Measurements from ENCODE around the gene LRRC73. TPM values are rescaled to one million over a fixed set of nuclear protein-coding genes. Genes with fewer than 3 reads are reported as not detected.
A peak's percentile ranks its signal among the peaks of the same experiment; 100 is the strongest.

LRRC73 gene
- total and polyA plus RNA-seq, 4 donors, result 0.08 to 0.99 (median 0.10) TPM; not detected in 1

DNA sequence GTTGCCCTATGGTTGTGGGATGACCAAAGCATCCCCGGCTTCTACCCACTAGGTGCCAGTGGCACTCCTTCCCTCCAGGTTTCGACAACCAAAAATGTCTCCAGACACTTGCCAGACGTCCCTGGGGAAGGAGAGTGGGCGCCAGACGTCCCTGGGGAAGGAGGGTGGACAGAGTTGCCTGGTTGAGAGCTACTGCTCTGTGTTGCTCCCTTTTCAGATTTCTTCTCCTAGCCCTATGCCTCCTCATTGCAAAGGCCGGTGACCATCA is 13.1 kb downstream of the LRRC73 start:
- no peak overlapping the region for H3K4me3 ChIP-seq (ENCODE audit: low read depth in 1 of 3, low read length in 3 of 3)
- H3K9ac ChIP-seq (ENCODE audit: low read depth in 1 of 2, low read length in 2 of 2), result no peak overlapping the region
- H3K9me3 ChIP-seq (ENCODE audit: control insufficient read depth in 4 of 4, low read length in 3 of 4), result no peaks in the 10 kb centered on the region
- peaks cover 2 to 26% (median 9%) of the 10 kb centered on the region in 4 donors for H3K36me3 ChIP-seq (ENCODE audit: control insufficient read depth in 4 of 4, insufficient read depth in 3 of 4, low read depth in 1 of 4, low read length in 3 of 4)
- H3K4me1 ChIP-seq (ENCODE audit: control insufficient read depth in 4 of 4, insufficient read depth in 4 of 4, low read length in 3 of 4), result peaks cover 8 to 52% (median 39%) of the 10 kb centered on the region in 4 donors
- DNase-seq (ENCODE audit: low spot score), result no peak
- no peak for TF ChIP-seq MAX (IDR thresholded peaks at IDR 0.05)
- TF ChIP-seq RAD21 (IDR thresholded peaks at IDR 0.05), result no peak
- TF ChIP-seq JUND (IDR thresholded peaks at IDR 0.05), result no peak
- TF ChIP-seq GABPA (IDR thresholded peaks at IDR 0.05 in 1 of 2, conservative IDR thresholded peaks at IDR 0.05 in 1 of 2), result no peak
- no peak for TF ChIP-seq FOXA1 (IDR thresholded peaks at IDR 0.05)
- TF ChIP-seq HNF4A (conservative IDR thresholded peaks at IDR 0.05), result no peak
- no peak for TF ChIP-seq EGR1 (IDR thresholded peaks at IDR 0.05; ENCODE audit: low read depth in 2 of 2)
- TF ChIP-seq FOXA2 (IDR thresholded peaks at IDR 0.05), result no peak
- TF ChIP-seq, protein P1, sequence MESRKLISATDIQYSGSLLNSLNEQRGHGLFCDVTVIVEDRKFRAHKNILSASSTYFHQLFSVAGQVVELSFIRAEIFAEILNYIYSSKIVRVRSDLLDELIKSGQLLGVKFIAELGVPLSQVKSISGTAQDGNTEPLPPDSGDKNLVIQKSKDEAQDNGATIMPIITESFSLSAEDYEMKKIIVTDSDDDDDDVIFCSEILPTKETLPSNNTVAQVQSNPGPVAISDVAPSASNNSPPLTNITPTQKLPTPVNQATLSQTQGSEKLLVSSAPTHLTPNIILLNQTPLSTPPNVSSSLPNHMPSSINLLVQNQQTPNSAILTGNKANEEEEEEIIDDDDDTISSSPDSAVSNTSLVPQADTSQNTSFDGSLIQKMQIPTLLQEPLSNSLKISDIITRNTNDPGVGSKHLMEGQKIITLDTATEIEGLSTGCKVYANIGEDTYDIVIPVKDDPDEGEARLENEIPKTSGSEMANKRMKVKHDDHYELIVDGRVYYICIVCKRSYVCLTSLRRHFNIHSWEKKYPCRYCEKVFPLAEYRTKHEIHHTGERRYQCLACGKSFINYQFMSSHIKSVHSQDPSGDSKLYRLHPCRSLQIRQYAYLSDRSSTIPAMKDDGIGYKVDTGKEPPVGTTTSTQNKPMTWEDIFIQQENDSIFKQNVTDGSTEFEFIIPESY (IDR thresholded peaks at IDR 0.05), result no peak
- no peak for TF ChIP-seq CTCF (IDR thresholded peaks at IDR 0.05; ENCODE audit: low read depth, low read length, missing input control)
- TF ChIP-seq NR2F2 (IDR thresholded peaks at IDR 0.05), result no peak
- TF ChIP-seq HNF4G (IDR thresholded peaks at IDR 0.05), result no peak
- TF ChIP-seq RXRA (IDR thresholded peaks at IDR 0.05), result no peak
- WGBS, result 91% methylated on average over 6 of the region's 6 CpGs
- no peaks in the 10 kb centered on the region for H3K27me3 ChIP-seq (ENCODE audit: control insufficient read depth in 4 of 4, insufficient read depth in 4 of 4, low read length in 3 of 4)
- no peak overlapping the region for H3K27ac ChIP-seq (ENCODE audit: low read depth in 1 of 2, low read length in 2 of 2)

DNA sequence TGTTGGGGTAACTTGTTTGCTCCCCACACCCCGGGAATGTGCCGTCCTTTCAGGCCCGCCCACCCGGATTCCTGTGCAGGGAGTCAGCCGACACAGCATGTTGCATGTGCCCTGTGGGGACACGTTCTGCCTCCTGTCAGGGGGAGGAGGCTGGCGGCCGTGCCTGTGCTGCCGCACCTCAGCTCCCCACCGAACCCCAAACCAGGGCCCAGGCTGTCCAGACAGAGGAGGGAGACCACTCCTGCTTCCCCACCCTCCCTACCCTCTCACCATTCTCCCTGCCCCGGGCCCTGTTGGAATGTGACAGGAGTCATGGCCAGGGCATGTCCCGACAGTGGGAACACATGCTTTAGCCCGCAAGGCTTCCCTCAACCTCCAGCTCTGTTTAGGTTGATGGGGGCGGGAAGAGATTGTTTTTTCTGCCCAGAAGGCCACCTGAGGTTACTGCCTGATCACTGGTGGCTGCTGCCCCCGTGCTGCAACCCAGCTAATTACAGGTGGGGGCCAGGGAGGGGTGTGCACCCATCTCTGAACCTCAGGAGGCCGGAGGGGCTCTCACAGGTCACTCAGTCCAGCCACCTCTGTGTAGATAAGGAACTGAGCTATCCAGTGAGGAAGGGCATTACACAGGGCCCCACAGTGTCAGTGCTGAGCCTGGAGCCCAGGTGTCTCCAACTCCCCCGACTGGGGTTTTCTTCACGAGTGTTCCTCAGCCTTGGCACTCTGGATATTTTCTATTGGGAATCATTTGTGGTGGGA is 13.6 kb downstream of the LRRC73 start:
- Histone ChIP-seq H3K9ac (ENCODE audit: low read depth in 1 of 2, low read length in 2 of 2) (no peak overlapping the region), H3K36me3 (ENCODE audit: control insufficient read depth in 4 of 4, insufficient read depth in 3 of 4, low read depth in 1 of 4, low read length in 3 of 4) (peaks cover 2 to 24% (median 8%) of the 10 kb centered on the region in 4 donors), H3K27me3 (ENCODE audit: control insufficient read depth in 4 of 4, insufficient read depth in 4 of 4, low read length in 3 of 4) (no peaks in the 10 kb centered on the region), H3K27ac (ENCODE audit: low read depth in 1 of 2, low read length in 2 of 2) (no peak overlapping the region), H3K9me3 (ENCODE audit: control insufficient read depth in 4 of 4, low read length in 3 of 4) (no peaks in the 10 kb centered on the region), H3K4me3 (ENCODE audit: low read depth in 1 of 3, low read length in 3 of 3) (no peak overlapping the region), H3K4me1 (ENCODE audit: control insufficient read depth in 4 of 4, insufficient read depth in 4 of 4, low read length in 3 of 4) (peaks cover 10 to 57% (median 39%) of the 10 kb centered on the region in 4 donors)
- TF ChIP-seq CTCF (IDR thresholded peaks at IDR 0.05; ENCODE audit: low read depth, low read length, missing input control) (peak; percentile 48), GABPA (IDR thresholded peaks at IDR 0.05 in 1 of 2, conservative IDR thresholded peaks at IDR 0.05 in 1 of 2) (no peak), RXRA (IDR thresholded peaks at IDR 0.05) (peak; percentile 52 to 66), JUND (IDR thresholded peaks at IDR 0.05) (no peak), RAD21 (IDR thresholded peaks at IDR 0.05) (peak; percentile 77 to 81)
- DNase-seq (ENCODE audit: low spot score), result no peak
- 66% methylated on average over 18 of the region's 18 CpGs for WGBS

Measured in liver (tissue), 9 donors.